ENCODE results near the gene ZFP3.
"Not testable (repeated sequence)": the region's sequence is repeated elsewhere in the genome, so short reads cannot be mapped to it uniquely, and the experiment has no call there.

The ZFP3 gene

DNA sequence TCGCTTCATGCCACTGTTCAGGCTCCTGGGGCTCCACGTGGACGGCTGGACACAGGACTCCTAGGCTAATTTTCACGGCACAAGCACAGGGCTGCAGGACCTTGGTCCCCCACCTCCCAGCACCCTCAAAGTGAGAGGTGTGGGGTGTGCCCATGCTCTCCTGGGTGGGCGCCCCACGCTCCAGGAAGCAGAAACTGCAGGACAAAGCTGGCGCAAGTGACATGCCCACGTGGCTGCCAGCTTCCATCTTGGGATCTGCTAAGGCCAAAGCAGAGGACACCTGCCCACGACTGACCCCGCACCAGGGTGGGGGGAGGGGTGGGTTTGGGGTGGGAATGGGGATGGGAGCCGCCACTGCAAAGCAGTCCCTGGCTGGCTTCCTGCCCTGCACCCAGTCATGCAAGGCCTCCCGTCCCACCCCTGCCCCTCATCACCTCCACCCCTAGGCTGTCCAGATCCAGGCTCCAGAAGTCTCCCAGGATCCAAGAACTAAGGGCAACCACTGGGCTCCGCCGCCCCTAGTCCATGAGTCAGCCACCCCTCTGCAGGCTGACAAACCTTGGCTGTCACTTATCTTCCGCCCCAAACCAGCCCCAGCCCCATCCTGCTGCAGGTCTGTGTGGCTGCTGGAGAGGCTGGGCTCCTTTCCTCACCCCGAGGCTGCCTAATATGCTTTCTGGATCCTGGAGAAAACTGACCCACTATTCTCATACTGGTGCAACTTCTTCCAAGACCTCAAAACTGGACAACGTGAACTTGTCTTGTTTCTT, 48.6 kb downstream of the ZFP3 start:
- no peak for DNase-seq

GRCh38 chr17:5127910-5128309, 49.6 kb downstream of the ZFP3 start:
- DNase-seq: no peak

DNA sequence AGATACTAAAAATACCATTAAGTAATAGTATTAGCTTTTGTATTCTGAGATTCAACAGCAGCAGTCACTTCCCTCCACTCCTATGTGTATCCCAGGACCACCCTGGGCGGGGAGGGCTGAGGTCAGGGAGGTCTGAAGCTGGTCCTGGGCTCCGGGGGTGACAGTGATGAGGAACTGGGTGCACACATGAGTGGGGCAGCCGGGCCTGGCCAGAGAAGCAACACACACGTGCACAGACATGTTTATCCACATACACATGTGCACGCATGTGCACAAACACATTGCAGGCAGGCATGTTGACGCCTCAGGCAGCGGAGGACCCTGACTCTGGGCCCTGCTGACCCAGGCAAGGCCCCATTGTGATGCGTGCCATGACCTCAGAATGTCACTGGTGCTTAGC, 50.1 kb downstream of the ZFP3 start:
- DNase-seq: not testable (repeated sequence)

GRCh38 chr17:5128905-5129535, 50.8 kb downstream of the ZFP3 start:
- DNase-seq: no peak

DNA sequence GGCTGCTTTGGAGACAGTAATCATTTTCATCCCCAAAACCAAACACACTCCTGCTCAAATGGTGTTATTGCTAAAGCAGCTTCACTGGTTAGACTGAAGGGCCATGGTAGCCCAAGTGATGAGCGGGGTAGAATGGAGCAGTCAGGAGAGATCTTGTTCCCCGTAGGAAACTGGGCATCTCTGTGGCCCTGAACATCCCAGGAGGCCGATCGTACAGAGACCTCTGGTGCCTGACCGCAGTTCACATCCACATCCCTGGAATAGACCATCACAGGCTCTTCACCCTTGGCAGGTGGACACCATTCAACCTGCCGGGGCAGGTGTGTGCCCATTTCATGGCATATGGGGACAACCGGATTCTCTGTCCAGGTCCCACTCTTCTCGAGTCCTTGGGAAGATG, 51.5 kb downstream of the ZFP3 start:
- DNase-seq: not testable (repeated sequence)

- not testable (repeated sequence) for DNase-seq
These were observed 52.0 kb downstream of the ZFP3 start for GRCh38 chr17:5130261-5130660.

DNA sequence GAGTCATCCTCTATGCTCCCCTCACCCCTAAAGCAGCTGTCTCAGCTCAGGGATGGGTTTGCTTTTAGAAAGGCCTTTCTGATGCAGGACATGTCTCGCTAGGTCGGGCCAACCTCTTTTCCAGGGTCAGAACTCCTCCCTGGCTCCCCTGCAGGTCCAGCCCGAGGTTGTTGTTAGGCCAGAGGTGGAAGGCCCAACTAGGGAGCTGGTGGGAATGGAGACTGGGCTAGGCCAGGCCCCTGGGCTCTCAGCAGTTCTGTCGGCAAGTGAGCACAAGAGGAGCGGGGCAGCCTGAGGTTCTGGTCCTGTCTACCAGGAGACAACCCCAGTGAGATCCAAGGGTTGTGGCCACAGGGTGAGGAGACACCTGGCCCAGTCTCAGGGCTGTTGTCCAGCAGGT, 52.4 kb downstream of the ZFP3 start:
- DNase-seq: not testable (repeated sequence)

DNA sequence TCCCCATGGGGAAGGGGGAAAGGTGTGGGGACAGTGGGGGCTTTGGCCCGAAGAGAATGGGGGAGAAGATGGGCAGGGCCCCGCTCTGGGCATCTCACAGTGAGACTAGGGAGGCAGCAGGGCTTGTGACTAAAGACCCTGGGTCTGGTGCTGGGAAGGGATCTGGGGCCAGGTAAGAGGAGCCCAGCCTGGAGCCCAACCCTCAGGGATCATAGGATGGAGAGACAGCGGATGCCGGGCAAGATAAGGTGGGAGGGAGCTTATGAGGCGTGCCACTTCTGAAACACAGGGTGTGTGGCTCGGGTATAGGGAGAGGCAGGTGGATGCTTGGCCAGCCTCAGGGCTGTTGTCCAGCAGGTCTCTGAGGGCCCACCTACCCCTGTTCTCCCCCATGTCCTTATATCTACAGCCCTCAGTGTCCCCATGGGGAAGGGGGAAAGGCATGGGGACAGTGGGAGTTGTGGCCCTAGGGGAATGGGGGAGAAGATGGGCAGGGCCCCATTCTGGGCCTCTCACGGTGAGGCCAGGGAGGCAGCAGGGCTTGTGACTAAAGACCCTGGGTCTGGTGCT, 53.0 kb downstream of the ZFP3 start:
- no peak for DNase-seq

DNA sequence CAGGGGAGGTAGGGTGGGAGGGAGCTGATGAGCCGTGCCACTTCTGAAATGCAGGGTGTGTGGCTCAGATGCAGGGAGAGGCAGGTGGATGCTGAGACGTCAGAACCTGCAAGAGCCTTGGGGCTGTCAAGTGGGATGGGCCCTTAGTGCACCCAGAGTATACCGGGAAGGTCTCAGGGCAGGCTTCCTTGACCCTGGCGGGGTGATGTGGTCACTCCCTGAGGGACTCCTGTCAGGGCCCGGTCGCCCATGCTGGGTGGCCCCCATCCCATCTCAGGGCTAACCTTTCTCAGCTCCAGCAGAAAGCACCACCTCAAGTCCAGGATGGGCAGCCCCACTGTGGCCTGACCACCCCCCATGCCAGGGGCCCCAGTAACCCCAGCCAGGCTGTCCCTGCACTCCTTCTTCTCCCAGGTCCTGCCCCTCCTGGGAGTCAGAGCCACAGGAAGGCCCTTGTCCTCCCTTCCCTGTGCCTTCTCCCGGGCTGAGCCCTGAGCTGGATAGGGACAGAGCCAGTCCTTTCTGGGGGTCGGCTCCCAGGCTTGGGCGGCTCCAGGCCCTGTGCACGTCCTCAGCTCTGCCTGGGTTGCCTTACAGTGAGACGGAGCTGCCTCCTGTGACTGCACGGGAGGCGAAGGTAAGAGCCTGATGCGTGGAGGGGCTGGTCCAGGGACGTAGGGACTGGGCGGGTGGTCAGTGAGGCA, 53.7 kb downstream of the ZFP3 start:
- DNase-seq: not testable (repeated sequence)

DNA sequence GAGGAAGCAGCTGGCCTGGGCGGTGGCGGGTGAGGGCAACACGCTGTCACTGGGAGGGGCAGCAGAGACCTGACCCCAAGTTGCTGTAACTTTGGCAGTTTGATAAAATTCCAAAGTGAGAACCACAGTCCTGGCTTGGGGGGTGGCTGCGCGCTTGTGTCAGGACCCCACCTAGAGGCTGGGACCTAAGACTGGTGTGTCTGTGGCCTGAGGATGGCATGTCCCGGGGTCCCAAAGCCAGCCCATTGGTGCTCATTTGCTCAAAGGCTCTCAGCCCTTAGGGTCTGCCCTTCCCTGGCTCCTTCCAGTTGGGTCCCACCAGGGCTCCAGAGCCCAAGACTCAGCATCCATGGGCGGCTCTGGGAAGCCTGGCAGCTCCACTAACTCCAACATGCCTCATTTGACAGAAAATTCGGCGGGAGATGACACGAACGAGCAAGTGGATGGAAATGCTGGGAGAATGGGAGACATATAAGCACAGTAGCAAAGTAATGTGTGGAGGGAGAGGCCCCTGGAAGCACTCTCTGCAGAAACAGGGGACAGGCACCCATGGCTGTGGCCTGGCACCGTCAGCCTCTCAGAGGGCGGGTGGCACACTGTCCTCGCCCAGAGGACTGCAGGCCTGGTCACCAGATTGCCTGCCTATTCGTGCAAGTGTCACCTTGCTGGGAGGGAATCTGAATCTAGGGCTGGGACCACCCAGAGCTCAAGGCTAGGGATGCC, 54.4 kb downstream of the ZFP3 start:
- DNase-seq: not testable (repeated sequence)

- DNase-seq: no peak
These were observed 55.0 kb downstream of the ZFP3 start for GRCh38 chr17:5133311-5133710.

DNA sequence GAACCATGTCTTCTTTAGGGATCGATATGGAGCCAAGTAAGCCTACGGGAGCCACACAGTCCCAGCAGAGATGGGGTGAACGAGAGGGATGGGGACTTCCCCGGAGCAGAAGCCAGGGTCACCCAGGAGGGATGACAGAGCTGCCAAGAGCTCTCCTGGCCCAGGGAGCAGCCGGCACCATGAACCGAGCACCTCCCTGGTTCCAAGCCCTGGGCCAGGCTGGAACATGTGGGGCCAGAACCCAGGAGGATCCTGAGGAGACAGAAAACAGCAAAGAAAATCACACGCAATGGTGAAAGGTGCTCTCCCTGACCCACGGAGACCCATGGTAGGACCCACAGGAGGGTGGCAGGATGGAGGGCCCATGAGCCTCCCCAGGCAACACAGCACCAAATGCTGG, 55.7 kb downstream of the ZFP3 start:
- not testable (repeated sequence) for DNase-seq

GRCh38 chr17:5134571-5134970, 56.3 kb downstream of the ZFP3 start:
- DNase-seq: not testable (repeated sequence)

GRCh38 chr17:5135131-5135712, 57.0 kb downstream of the ZFP3 start:
- DNase-seq: not testable (repeated sequence)

DNA sequence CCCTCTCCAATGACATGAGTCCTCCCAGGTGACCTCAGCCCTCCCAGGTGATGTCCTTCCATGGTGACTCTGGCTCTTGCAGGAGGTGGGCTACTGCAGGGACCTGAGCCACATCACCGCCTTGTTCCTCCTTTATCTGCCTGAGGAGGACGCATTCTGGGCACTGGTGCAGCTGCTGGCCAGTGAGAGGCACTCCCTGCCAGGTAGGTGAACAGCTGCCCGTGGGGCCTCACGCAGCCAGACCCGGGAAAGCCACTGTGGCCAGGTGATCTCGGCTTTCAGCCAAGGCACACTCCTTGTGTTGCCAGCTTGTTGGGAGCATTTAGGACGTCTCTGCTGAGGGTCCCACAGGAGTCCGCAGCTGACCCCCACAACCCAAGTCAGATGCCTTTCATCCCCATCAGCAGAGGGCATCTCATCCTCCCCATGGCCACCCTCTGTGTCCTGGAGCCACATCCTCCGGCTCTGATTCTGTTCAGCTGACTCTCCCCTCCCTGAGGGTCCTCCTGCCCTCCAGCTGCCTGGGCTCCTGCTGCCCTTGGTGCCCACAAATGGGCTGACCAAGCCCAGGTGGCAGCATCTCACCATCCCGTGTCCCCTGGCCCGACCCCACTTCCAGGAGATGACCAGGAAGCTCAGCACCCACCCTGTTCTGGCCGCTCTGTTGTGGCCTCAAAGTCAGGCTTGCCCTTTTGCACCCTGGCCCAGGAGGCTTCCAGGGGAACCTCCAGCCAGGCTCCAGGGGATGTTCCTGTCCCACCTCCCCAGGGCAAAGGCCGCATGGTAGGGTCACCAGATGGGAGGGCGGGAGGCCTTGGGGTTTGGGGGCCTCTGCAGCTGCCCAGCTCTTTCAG, 57.7 kb downstream of the ZFP3 start:
- no peak for DNase-seq

- not testable (repeated sequence) for DNase-seq
These were observed 58.5 kb downstream of the ZFP3 start for GRCh38 chr17:5136580-5137412.

GRCh38 chr17:5137511-5138197, 59.4 kb downstream of the ZFP3 start:
- DNase-seq: not testable (repeated sequence)

DNA sequence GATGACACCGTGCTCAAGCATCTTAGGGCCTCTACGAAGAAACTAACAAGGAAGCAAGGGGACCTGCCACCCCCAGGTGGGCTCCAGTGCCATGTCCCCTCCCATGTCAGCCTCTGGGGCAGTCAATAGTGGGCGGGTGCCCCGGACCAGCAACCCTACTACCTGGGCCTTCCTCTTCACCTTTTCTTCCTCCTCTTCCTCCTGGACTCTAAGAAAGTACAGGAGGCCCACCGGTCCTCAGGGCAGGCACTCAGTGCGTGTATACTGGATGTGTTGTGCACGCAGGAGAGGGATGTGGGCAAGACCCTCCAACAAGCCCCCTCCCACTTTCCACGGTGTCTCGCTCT, 59.9 kb downstream of the ZFP3 start:
- not testable (repeated sequence) for DNase-seq

- DNase-seq: no peak
These were observed 60.6 kb downstream of the ZFP3 start for GRCh38 chr17:5138616-5139457.
